B cell (primary cell): ENCODE data around the gene WDR75. TPM values are rescaled to one million over a fixed set of nuclear protein-coding genes. Genes with fewer than 3 reads are reported as not detected.

Experiments
- ATAC-seq: fragments of 200-7000 bp; cut with Tn5 transposase; one replicate; pipeline ENCODE4 v1.10.0; 2021; ENCODE audit warnings: low read depth, mild to moderate bottlenecking, moderate number of reproducible peaks, moderate library complexity
- CTCF ChIA-PET: fragments of 350-600 bp; sonication (Branson Sonifier 250); formaldehyde crosslinking; loops from one replicate; lab custom pipeline; 2021; ENCODE audit warnings: antibody characterized with exemption, inconsistent platforms; lab: Charles Lee
- POLR2A ChIA-PET: fragments of 350-600 bp; sonication (Branson Sonifier 250); formaldehyde crosslinking; loops from one replicate; lab custom pipeline; 2021; ENCODE audit warnings: antibody characterized with exemption; lab: Charles Lee
- DNase-seq: peaks from one replicate; pipeline ENCODE4 v3.0.0; 2013
- H2AFZ ChIP-seq: 2 replicates; pipeline ENCODE4 v1.6.1; 2012; ENCODE audit warnings: mild to moderate bottlenecking, low read depth, low read length; ENCODE audit not compliant: insufficient read depth, poor library complexity, severe bottlenecking
- H3K27ac ChIP-seq, 2 donors: 1 replicate in 1 of 2; 2 replicates in 1 of 2; pipeline ENCODE4 v1.5.1; 2012 to 2013; ENCODE audit warnings: low read length in 2 of 2, mild to moderate bottlenecking in 2 of 2, moderate library complexity in 1 of 2
- H3K27me3 ChIP-seq, 4 experiments: fragments of 200-600 bp in 1 of 4; sonication (generic) in 1 of 4; replicated peaks in 1 of 4; 1 replicate in 2 of 4; 2 replicates in 2 of 4; pipeline versions ENCODE4 v1.6.1 to v1.7.0; 2013 to 2016; ENCODE audit warnings: low read length in 3 of 4, mild to moderate bottlenecking in 2 of 4, mixed read lengths in 1 of 4, moderate library complexity in 1 of 4; ENCODE audit not compliant: insufficient read depth in 4 of 4, control insufficient read depth in 3 of 4; ENCODE audit errors: control extremely low read depth in 1 of 4
- H3K36me3 ChIP-seq, 2 experiments: replicated peaks in 1 of 2; 1 replicate in 1 of 2; 2 replicates in 1 of 2; pipeline versions ENCODE4 v1.6.1 to v1.7.1; 2013; ENCODE audit warnings: low read length in 1 of 2; ENCODE audit not compliant: insufficient read depth in 2 of 2, control insufficient read depth in 1 of 2; ENCODE audit errors: control extremely low read depth in 1 of 2, extremely low read depth in 1 of 2
- H3K4me1 ChIP-seq, 2 donors: fragments of 200-600 bp in 1 of 2; sonication (generic) in 1 of 2; 1 replicate in 1 of 2; 2 replicates in 1 of 2; pipeline versions ENCODE4 v1.5.1 to v1.6.1; 2013 to 2017; ENCODE audit warnings: low read length in 2 of 2; ENCODE audit not compliant: control insufficient read depth in 2 of 2, insufficient read depth in 2 of 2
- H3K4me2 ChIP-seq: replicated peaks from 2 replicates; pipeline ENCODE3; 2012; ENCODE audit warnings: mild to moderate bottlenecking, low read depth, low read length; ENCODE audit not compliant: poor library complexity, severe bottlenecking
- H3K4me3 ChIP-seq, 5 experiments: fragments of 200-600 bp in 1 of 5; sonication (generic) in 1 of 5; 1 replicate in 3 of 5; 2 replicates in 2 of 5; pipeline versions ENCODE4 v1.5.1 to v1.7.0; 2011 to 2016; ENCODE audit warnings: low read length in 4 of 5, mild to moderate bottlenecking in 4 of 5, low read depth in 2 of 5, control low read depth in 1 of 5, moderate library complexity in 1 of 5; ENCODE audit not compliant: insufficient read depth in 1 of 5; ENCODE audit errors: control extremely low read depth in 1 of 5, extremely low read depth in 1 of 5
- H3K79me2 ChIP-seq: fragments of 200-600 bp; sonication (generic); one replicate; pipeline ENCODE4 v1.6.0; 2016; ENCODE audit warnings: low read length; ENCODE audit not compliant: control insufficient read depth, insufficient read depth
- H3K9ac ChIP-seq: fragments of 200-600 bp; sonication (generic); 2 replicates; pipeline ENCODE4 v1.6.1; 2017; ENCODE audit warnings: mild to moderate bottlenecking, low read length, moderate library complexity
- H3K9me3 ChIP-seq, 3 donors: one replicate each; pipeline versions ENCODE4 v1.6.1 to v1.7.1; 2013; ENCODE audit warnings: low read length in 2 of 3; ENCODE audit not compliant: control insufficient read depth in 2 of 3, insufficient read depth in 1 of 3; ENCODE audit errors: control extremely low read depth in 1 of 3
- H4K20me1 ChIP-seq: 2 replicates; pipeline ENCODE4 v1.6.0; 2012; ENCODE audit warnings: mild to moderate bottlenecking, low read length; ENCODE audit not compliant: insufficient read depth, control insufficient read depth, poor library complexity, severe bottlenecking
- H3K27ac Mint-ChIP-seq: one replicate; pipeline ENCODE4 v1.8.0; 2021; ENCODE audit warnings: mixed read lengths
- H3K27me3 Mint-ChIP-seq: one replicate; pipeline ENCODE4 v1.8.0; 2021; ENCODE audit warnings: mixed read lengths
- H3K4me1 Mint-ChIP-seq: one replicate; pipeline ENCODE4 v1.8.0; 2021; ENCODE audit warnings: mixed read lengths
- H3K4me3 Mint-ChIP-seq: one replicate; pipeline ENCODE4 v1.8.0; 2021; ENCODE audit warnings: mixed read lengths
- H3K9me3 Mint-ChIP-seq: one replicate; pipeline ENCODE4 v1.8.0; 2022; ENCODE audit warnings: mixed read lengths; ENCODE audit not compliant: insufficient read depth
- CTCF ChIP-seq: fragments of 200-600 bp; IDR thresholded peaks from one replicate; pipeline ENCODE4 v1.8.0; 2022; ENCODE audit warnings: antibody characterized with exemption, mild to moderate bottlenecking
- EZH2 ChIP-seq: IDR thresholded peaks from 2 replicates; pipeline ENCODE4 v1.6.1; 2012; ENCODE audit warnings: borderline replicate concordance, low read depth, mild to moderate bottlenecking, moderate library complexity, low read length; ENCODE audit not compliant: insufficient read depth, poor library complexity, severe bottlenecking
- WGBS: methylation state at CpG from one replicate; pipeline ENCODE4 v1.1.5; 2013; ENCODE audit warnings: missing lambda C conversion rate; ENCODE audit not compliant: insufficient coverage; 5-methylcytosine and 5-hydroxymethylcytosine counted together
- intact Hi-C: fragments of 100-400 bp; cut with micrococcal nuclease; formaldehyde crosslinking; loops from one replicate; pipeline ENCODE4 v1.10.0; 2022
- polyA plus RNA-seq: library from polyadenylated mRNA; depleted of rRNA; stranded (reverse); fragments of >200 nt; gene quantifications from 2 replicates; pipeline ENCODE4 v1.2.3, GENCODE V29; 2012
- total RNA-seq, 2 donors: library from RNA; stranded (reverse); fragments of 120-200 nt in 1 of 2; gene quantifications; 1 replicate in 1 of 2; 2 replicates in 1 of 2; pipeline versions ENCODE4 v1.2.3 to v1.2.4, GENCODE V29; 2013 to 2022

WDR75 gene
- total and polyA plus RNA-seq, 2 donors (not counting 1 experiment from before 2014, with no cell fraction given), result 17.6 to 51.2 TPM

DNA sequence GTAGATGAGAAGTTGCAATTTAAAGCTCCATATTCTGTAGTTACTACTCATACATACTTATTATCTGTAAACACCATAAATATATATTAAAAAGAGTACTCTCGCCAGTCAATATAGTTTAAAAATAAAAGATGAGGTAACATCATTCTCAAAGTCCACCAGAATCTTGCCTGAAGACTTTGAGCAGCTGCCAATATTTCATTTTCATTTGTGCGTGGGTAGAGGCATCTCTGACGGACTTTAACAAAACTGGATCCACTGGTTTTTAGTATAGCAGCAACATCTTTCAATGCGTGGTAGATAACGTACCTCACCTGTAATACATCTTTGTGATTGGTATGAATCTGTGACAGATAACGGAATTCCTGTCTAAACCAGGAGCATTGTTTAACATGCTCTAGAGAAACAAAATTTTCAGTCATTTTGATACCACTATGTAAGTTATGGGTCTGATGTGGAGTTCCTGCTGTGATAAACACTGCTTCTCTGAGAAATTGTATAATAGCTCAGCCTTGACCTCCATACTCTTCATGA, 45.0 kb downstream of the WDR75 start:
- Histone ChIP-seq H4K20me1 (no peaks in the 10 kb centered on the region), H3K27ac (no peak overlapping the region), H3K4me2 (no peak overlapping the region), H3K4me3 (no peak overlapping the region), H3K36me3 (no peaks in the 10 kb centered on the region), H3K79me2 (no peaks in the 10 kb centered on the region), H2AFZ (no peak overlapping the region), H3K9me3 (no peaks in the 10 kb centered on the region), H3K27me3 (no peaks in the 10 kb centered on the region), H3K4me1 (no peaks in the 10 kb centered on the region), H3K9ac (no peak overlapping the region)
- H3K4me1 Mint-ChIP-seq, result no peaks in the 10 kb centered on the region
- H3K27me3 Mint-ChIP-seq, result peaks cover 7% of the 10 kb centered on the region
- no peak overlapping the region for H3K27ac Mint-ChIP-seq
- ATAC-seq, result no peak
- no peak overlapping the region for H3K4me3 Mint-ChIP-seq
- WGBS, result no CpG with 5 or more reads among the region's 6 CpGs
- no peak for DNase-seq
- no peaks in the 10 kb centered on the region for H3K9me3 Mint-ChIP-seq
- ChIA-PET POLR2A (no interaction called here), CTCF (interaction anchor here (0.6 kb wide), 1 partner anchor 1909 kb away, joined by 3 read pairs; no protein-coding TSS in a partner anchor)
- TF ChIP-seq CTCF (no peak), EZH2 (no peak)
- intact Hi-C loops, result no loop called here

DNA sequence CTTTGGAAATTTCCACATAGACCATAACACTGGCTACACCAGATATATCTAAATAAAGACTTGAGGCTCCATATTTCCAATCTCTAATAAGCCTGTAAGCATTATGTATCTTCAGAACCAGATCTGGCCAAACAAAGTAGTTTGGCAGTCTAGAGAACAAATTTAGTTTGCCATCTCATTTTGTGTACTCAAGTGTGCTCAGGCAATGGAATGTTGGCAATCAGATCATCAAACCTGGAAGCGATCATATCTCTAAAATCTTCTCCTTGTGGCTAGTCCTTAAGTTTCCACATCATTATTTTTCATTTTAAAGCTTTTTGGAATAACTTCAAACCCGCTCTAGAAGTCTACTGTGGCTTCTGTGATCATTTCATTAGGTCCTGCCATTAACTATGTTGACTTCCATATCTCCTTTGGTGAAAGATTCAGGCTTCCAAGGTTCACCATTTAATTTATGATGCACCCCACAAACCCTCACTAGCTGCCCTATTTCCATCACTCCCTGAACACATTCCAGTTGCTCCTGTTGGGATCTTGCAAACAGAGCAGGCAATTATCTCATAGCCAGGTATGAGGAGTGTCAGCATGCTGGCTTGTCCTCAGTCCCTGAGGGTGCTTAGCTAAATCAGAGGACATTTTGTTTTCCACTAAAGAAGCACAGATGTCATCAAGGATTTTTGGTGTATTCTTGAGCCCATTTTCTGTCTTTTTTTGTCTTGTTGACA, 46.2 kb downstream of the WDR75 start:
- no peak overlapping the region for H2AFZ ChIP-seq
- H3K9me3 Mint-ChIP-seq, result no peaks in the 10 kb centered on the region

More for the DNA sequence above, 46.2 kb downstream of the WDR75 start:
- Mint-ChIP-seq H3K4me1 (no peaks in the 10 kb centered on the region), H3K27me3 (peaks cover 12% of the 10 kb centered on the region), H3K4me3 (no peak overlapping the region), H3K27ac (no peak overlapping the region)
- POLR2A ChIA-PET, result no interaction called here
- Histone ChIP-seq H3K27ac (no peak overlapping the region), H3K4me2 (no peak overlapping the region), H3K9ac (no peak overlapping the region), H3K36me3 (no peaks in the 10 kb centered on the region), H3K79me2 (no peaks in the 10 kb centered on the region), H3K27me3 (peaks cover 0 to 2% (median 0%) of the 10 kb centered on the region in 4 experiments), H3K4me1 (no peaks in the 10 kb centered on the region), H3K9me3 (no peaks in the 10 kb centered on the region), H3K4me3 (no peak overlapping the region), H4K20me1 (no peaks in the 10 kb centered on the region)
- CTCF ChIA-PET, result no interaction called here
- TF ChIP-seq CTCF, result no peak
- TF ChIP-seq EZH2, result no peak
- DNase-seq (no peak), ATAC-seq (no peak)
- WGBS, result 100% methylated on average over 1 of the region's 2 CpGs
- intact Hi-C loops, result no loop called here
